GM19397 (cell line): ENCODE measurements around the gene TUBB4B.
"Not testable (repeated sequence)": the region's sequence is repeated elsewhere in the genome, so short reads cannot be mapped to it uniquely, and the experiment has no call there.

Experiments used
- ATAC-seq: cut with Tn5 transposase; IDR thresholded peaks from one replicate; pipeline ENCODE4 v1.9.1; 2021; ENCODE audit warnings: mild to moderate bottlenecking, moderate library complexity; ENCODE audit not compliant: unreplicated experiment

The TUBB4B gene

DNA sequence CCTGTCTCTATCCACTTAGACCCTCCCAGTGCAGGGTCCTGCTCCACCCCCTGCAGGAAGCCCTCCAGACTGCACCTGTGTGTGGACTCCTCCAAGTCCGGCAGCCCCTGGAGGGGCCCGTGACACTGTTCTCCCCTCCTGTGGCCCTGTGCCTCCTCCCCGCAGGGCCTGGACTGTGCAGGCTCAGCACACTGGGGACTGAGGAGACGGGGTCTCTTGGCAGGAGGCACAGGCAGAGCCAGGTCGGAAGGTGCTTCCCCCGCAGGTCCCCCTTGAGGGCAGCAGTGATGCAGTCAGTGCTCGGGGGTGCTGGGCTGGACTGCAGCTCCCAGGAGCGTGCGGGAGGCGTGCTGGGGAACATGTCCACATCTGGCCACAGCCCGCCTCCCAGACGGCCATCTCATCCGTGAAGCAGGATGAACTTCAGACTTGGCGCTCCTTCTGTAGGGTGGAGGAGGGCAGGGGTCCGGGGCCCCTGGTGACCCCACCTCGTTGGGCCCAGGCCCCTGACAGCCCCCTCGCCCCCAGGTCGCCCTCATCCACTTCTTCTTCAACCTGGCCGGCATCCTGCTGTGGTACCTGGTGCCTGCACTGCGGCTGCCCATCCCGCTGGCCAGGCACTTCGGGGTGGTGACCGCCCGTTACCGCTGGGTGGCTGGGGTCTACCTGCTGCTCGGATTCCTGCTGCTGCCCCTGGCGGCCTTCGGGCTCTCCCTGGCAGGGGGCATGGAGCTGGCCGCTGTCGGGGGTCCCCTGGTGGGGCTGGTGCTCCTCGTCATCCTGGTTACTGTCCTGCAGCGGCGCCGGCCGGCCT, 5.5 kb upstream of the TUBB4B start:
- ATAC-seq, result no peak

DNA sequence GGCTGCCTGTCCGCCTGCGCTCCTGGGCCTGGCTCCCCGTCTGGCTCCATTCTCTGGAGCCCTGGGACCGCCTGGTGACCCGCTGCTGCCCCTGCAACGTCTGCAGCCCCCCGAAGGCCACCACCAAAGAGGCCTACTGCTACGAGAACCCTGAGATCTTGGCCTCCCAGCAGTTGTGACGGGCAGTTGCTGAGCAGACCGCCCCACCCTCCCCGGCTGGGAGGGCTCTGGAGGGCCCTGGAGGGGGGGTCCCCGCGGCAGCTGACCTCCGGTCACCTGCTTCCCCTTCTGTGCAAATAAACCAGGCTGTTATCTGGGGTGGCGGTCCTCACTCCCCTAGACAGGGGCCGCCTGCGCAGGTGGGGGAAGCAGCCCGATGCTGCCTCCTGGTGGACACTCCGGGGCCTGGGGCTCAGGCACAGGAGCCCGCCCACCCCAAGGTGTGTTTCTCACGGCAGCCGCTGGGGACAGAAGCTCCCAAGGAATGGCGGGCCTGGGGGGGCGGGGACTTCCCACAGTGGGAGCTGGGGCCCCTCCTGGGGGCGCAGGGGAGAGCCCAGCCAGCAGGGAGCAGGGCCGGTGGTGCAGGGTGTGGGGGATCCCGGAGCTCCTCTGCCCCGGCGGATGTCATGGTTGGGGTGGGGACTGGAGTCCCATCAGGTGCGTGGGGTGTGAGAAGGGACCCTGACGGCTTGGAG, 4.7 kb upstream of the TUBB4B start:
- no peak for ATAC-seq

DNA sequence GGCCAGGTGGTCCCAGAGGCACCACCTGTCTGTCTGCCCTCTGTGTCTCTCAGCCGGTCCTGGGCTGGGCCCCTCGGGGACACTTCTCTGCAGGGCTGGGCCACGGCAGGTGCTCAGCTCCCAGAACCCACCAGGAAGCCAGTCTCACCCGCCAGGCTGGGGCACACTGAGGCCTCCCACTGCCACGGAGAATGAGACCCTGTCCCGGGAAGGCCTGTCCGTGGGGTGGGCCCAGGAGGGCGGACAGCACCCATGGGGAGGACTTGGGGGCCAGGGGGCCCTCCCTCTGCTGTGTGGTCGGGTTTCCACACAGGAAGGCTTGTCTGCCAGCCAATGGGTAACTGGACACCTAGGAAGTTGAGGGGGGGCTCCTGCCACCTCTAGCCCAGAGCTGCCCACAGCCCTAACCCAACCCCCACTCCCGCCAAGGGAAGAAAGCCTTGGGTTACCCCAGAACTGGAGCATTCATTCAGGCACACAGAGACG, 4.1 kb upstream of the TUBB4B start:
- no peak for ATAC-seq

DNA sequence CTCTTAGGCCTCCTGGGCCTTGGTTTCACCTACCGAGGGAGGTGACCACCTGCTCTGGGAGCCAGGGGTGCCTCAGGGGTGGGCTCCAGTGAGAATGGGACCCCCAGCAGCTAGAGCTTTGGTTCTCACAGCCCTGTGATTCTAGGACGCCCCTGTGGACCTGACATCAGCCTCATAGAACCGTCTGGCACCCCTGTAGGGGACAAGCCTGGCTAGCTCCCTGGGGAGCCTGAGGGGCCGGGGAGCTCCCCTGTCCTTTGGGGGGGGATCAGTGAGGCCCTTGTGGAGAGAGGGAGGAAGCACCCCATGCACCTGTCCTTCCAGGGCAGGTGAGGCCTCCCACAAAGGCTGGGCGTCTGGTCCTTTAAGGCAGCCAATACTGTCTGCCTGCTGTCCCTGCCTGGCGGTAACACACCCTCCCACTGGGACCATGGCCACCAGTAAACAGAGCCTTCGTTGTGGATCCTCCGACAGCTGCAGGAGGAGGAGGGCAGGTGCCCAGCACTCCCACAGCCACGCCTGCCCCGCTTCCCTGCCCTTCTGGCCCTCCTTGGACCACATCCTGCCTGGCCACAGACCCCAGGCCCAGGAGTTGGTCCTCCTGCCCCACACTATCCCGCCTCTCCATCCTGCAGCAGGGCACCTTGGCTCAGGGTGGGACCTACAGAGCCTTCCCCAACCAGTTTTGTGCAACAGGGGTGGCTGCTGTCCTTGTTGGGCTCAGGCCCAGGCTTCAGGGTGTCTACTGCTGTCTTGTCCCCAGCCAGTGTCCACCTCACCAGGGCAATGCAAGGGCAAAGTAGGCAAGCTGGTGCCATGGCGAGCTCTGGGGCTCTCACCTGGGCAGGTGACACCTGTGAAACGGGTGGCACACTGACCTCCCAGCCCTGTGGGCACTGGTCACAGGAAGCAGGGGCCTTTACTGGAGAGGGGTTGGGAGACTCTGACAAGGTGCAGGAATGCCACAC, 3.0 kb upstream of the TUBB4B start:
- no peak for ATAC-seq

DNA sequence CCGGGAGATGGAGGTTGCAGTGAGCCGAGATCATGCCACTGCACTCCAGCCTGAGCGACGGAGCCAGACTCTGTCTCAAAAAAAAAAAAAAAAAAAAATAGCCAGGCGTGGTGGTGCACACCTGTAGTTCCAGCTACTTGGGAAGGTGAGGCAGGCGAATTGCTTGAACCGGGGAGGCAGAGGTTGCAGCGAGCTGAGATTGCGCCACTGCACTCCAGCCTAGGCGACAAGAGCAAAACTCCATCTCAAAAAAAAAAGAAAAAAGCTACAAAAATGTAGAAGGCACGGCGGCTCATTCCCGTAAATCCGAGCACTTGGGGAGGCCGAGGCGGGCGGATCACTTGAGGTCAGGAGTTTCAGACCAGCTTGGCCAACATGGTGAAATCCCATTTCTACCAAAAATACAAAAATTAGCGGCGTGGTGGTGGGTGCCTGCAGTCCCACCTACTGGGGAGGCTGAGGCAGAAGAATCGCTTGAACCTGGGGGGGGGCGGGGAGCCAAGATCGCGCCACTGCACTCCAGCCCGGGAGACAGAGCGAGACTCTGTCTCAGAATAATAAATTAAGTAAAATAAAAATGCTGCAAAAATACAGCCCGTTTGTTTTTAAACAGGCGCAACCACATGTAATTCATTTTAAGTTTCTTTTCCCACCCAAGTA, 1.4 kb upstream of the TUBB4B start:
- not testable (repeated sequence) for ATAC-seq

DNA sequence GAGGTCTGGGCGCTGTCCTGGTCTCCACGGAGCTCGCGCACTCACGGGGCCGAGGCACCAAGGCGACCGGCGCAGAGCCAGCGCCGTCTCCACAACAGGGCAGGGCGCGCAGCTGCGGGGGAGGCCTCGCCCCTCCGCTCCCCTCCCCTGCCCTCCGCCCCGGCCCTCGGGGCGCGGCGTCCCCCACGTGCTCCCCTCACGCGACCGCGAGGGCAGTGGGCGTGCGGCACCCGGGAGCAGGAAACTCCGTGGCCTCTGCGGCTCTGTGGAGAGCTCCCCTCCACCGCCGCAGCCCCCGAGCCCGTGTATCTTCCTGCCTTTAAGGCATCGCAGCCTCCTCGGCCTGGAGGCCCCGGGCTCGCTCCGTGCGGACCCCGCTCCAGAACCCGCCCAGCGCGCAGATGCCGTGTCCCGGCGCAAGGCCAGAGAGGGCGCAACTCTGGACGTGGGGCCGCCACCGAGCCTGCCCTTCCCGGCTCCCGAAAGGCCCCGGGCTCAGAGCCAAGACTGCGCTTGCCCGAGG, 708 bp upstream of the TUBB4B start:
- peak; percentile 23 for ATAC-seq

DNA sequence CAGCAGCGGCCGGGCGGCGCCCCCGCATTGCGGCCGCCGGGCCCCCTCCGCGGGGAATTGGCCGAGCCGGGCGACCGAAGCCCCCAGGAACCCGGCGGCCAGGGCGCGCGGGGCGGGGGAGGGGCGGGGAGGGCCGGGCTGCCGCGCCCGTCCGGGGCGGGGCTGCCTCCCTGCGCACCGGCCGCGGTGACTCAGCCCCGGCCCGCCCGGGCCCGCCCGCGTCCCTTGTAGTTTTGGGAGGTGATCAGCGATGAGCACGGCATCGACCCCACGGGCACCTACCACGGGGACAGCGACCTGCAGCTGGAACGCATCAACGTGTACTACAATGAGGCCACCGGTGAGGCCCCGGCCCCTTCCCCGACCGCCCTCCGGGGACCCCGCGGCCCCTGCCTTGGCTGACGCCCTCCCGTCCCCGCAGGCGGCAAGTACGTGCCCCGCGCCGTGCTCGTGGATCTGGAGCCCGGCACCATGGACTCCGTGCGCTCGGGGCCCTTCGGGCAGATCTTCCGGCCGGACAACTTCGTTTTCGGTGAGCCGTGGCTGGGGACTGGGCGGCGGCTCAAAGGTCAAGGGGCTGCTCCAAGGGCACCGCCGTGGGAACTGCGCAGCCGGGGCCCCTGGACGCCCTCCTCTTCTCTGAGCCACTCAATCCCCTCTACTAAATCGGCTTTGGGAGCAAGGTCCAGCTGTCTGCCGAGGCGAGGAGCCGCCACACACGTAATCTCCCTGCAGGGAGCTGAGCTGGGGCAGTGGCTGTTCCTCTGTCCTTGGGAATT, 592 bp downstream of the TUBB4B start:
- no peak for ATAC-seq

DNA sequence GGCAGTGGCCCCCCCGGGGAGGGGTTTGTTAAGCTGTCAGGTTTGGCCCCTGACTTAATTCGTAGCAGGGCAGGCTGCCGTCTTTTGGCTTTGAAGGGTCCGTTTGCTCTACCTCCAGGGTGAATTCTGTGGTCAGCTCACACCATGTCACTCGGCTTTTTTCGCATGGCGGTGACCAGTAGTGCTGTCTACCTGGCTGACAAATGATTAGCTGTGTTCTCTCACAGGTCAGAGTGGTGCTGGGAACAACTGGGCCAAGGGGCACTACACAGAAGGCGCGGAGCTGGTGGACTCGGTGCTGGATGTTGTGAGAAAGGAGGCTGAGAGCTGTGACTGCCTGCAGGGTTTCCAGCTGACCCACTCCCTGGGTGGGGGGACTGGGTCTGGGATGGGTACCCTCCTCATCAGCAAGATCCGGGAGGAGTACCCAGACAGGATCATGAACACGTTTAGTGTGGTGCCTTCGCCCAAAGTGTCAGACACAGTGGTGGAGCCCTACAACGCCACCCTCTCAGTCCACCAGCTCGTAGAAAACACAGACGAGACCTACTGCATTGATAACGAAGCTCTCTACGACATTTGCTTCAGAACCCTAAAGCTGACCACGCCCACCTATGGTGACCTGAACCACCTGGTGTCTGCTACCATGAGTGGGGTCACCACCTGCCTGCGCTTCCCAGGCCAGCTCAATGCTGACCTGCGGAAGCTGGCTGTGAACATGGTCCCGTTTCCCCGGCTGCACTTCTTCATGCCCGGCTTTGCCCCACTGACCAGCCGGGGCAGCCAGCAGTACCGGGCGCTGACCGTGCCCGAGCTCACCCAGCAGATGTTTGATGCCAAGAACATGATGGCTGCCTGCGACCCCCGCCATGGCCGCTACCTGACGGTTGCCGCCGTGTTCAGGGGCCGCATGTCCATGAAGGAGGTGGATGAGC, 1.4 kb downstream of the TUBB4B start:
- ATAC-seq, result no peak

DNA sequence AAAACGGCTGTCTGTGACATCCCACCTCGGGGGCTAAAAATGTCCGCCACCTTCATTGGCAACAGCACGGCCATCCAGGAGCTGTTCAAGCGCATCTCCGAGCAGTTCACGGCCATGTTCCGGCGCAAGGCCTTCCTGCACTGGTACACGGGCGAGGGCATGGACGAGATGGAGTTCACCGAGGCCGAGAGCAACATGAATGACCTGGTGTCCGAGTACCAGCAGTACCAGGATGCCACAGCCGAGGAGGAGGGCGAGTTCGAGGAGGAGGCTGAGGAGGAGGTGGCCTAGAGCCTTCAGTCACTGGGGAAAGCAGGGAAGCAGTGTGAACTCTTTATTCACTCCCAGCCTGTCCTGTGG, 2.2 kb downstream of the TUBB4B start:
- not testable (repeated sequence) for ATAC-seq

DNA sequence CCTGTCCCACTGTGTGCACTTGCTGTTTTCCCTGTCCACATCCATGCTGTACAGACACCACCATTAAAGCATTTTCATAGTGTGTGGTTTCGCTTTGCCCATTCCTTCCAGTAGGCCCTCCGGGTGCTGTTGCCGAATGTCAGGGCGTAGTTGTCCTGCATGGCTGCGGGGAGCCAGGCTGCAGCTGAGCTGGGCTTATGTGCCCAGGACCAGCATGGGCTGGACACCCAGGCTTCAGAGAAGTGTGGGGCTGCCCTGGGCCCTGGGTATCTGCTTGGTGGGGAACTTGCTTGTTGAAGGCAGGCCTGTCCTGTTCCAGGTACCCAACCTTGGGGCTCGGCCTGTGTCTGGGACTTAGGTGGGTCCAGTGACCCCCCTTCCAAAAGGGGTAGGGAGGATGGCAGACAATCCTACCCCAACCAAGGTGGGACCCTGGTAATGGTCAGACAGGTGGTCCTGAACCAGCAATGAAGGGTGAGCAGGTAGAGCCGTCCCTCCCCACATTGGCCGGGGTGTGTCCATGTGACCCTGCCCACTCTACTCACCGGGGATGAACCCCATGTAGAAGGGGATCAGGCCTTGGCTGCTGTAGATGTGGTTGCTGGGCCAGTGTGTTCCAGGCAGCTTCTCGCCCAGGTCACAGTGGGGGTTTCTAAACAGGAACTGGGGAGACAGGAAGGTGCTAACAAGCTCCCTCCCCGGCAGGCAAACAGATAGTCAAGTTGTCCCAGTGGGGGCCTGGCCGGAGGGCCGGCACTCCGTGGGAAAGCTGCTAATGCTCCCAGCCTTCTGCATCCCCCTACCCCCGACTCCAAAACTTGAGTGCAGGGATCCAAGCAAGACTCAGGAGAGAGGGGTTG, 2.8 kb downstream of the TUBB4B start:
- no peak for ATAC-seq

DNA sequence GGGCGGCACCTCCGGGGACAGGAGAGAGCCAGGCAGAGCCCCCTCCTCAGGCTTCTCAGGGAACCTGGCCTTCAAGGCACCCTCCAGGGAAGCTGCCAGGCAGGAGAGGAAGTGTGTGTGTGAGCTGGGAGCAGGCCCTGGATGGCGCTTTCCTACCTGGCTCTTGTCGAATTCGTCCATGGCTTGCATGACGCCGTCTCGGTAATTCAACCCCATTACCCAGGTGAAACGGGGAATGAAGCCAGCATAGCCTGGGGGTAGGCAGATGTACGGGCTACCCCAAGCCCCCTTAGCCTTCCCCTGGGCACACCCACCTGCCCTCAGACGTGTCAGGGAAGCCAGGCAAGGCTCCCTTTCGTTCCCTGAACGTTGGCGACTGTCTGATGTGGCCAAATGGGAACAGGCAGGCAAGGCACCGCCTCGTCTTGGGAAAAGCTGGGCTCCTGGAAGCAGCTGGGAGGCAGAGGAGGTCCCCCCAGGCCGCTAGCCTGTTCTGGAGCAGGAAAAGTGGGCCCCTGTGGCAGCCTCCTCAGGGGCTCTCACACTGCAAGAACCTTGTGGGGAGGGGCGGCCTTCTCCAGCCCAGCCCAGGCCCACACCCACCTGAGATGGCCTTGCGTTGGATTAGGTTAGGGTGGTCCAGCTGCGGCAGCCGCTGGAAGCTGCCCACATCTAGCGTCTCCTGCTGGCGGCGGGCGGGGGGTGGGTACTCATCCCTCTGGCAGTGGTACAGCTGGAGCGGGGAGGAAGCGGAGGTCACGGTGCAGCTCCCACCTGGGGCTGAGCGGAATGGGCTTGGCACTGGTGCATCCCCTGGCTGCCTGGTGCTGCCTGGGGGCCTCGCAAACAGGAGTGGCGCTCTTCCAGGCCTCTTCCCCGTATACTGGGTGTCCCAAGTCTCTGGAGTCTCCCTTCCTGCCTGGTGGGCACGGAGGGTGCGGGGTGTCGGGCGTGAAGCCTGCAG, 3.7 kb downstream of the TUBB4B start:
- no peak for ATAC-seq

DNA sequence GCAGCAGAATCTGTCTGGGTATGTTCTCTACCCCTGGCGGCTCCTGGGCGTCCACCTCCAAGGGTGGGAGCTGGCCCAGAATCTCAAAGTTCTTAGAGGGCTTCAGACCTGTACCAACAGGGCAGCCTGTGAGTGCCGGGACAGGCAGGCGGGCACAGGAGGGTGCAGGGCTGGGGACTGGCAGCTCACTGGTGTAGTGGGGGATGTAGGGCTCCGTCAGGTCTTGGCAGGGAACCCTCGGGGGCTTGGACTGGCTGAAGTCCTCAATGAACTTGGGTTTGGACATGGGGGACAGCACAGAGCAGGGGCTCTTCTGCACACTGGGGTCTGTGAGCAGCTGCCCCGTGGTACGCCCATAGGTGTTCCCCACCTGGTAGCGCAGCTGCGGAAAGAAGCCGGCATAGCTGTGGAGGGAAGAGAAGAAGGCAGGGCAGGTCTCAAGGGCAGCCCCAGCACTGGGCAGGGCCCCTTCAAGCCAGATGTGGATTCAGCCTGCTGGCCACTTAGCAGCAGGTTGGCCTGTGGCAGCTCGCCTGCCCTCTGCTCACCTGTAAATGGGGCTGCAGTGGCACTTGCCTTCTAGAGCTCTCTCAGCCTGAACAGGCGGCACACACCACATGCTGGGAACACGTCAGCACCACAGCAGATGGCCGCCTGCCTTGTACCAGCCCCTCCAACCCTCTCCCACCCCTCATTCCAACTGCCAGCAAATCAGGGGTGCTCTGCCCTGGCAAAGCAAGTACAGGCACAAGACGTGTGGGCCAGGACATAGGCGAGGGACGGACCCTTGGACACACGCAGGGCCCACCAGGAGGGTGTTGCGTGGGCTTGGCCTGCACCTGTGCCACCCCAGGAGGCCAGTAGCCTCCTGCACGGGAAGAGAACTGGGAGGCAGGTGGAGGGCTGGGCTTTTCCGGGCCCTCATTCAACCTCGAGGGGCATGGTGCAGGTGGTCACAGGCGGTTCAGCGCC, 4.6 kb downstream of the TUBB4B start:
- ATAC-seq, result no peak

DNA sequence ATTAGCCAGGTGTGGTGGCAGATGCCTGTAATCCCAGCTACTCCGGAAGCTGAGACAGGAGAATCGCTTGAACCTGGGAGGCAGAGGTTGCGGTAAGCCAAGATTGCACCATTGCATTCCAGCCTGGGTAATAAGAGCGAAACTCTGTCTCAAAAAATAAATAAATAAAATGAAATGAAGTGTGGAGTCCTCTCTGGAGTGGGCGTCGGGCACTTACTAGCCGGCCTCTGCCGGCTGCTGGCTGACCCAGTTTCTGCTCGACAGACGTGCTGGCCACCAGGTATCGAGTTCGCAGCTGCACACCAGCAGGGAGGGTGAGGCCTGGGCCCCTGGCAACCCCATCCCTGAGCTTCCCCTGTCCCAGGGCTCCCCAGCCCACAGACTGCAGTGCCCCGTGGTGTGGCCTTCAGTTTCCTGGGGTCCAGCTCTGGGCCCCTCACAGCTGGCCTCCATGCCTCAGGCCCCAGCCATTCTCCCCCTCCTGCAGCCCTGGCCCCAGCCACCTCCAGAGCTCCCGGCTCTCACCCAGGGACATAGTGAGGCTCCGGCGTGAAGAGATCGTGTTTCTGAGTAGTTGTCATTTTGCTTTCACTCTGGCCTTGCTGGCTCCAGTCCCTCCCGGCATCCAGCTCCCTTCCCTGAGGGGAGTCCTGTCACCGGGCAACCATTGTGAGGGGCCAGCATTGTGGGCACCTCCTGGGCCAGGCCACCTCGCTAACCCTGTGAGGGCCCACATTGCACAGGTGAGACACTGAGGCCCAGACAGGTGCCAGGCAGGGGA, 6.2 kb downstream of the TUBB4B start:
- no peak for ATAC-seq

DNA sequence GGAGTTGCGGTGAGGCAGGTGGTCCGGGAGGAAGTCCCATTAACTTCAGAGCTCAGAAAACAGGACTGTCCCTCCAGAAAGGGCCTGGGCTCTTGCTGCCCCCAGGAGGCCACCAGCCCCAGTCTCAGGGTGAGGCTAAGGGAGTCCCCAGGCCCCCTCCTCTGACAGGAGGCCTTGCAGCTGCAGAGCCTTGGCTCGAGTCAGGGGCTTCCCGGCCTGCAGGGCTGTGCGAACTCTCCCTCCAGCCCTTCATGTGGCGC, 6.8 kb downstream of the TUBB4B start:
- ATAC-seq, result no peak
